ENCODE results near the gene KIF25.
A peak's percentile ranks its signal among the peaks of the same experiment; 100 is the strongest.
"Not testable (repeated sequence)": the region's sequence is repeated elsewhere in the genome, so short reads cannot be mapped to it uniquely, and the experiment has no call there.

The KIF25 gene

GRCh38 chr6:167996424-167997199 is 859 bp upstream of the KIF25 start:
- no peak for DNase-seq

DNA sequence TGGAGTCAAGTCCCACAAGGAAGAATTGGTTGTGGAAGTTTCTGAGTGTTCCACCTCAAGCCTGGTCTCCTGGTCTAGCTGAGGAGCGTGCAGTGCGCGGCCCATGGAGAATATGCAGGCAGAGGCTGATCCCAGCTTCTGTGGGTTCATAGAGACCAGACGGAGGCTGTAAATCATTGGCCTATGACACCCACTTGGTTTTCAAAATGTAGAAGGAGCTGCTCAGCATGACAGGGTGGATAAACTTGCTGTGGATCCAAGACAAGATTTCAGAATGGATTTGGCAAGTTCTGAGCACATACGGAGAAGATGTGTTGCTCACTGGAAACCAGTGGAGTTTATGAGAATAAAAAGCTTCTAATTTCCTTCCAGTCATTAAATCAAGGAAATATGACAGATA is 744 bp downstream of the KIF25 start:
- no peak for DNase-seq

- DNase-seq, result no peak
Measured at GRCh38 chr6:168000198-168001028, 2.9 kb downstream of the KIF25 start.

DNA sequence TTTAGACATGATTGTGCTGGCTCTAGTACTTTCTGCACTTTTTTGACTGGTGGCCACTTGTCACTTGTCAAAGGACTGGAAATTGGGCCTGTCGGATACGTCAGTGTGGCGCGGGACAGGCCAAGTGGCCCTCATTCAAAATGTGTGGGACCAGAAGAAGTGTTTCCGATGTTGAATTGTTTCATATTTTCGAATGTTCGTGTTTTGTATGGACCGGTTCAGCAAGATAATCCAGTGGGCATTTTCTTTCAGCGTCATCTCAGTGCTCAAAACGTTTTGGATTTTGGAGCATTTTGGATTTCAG is 3.5 kb downstream of the KIF25 start:
- no peak for DNase-seq

DNA sequence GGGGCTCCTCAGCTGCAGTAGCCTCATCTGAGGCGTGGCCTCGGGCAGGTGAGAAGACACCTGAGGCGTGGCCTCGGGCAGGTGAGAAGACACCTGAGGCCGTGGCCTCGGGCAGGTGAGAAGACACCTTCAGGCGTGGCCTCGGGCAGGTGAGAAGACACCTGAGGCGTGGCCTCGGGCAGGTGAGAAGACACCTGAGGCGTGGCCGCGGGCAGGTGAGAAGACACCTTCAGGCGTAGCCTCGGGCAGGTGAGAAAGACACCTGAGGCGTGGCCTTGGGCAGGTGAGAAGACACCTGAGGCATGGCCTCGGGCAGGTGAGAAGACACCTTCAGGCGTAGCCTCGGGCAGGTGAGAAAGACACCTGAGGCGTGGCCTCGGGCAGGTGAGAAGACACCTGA is 4.0 kb downstream of the KIF25 start:
- DNase-seq, result not testable (repeated sequence)

GRCh38 chr6:168002804-168003203 is 5.3 kb downstream of the KIF25 start:
- no peak for DNase-seq

- no peak for DNase-seq
Measured at GRCh38 chr6:168004023-168004422, 6.6 kb downstream of the KIF25 start.

DNA sequence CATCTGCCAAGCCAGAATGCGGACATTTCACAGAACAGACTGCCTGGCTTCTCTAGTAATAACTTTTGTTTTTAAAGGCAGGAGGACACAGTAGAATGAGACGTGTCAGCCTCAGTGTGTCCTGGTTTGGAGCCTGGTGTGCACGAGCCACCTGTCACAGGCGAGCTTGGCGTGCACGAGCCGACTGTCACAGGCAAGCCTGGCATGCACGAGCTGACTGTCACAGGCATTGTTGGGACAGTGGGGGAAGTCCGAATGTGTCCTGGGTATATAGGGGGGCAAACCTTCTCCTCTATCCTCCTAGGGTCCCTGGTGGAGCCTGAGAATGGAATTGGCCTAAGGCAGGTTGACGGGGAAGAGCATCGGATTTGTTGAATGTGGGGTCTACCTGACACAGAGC is 7.5 kb downstream of the KIF25 start:
- no peak for DNase-seq

GRCh38 chr6:168005796-168006195 is 8.3 kb downstream of the KIF25 start:
- DNase-seq, result no peak

- peak; percentile 97 for DNase-seq
Measured at GRCh38 chr6:168007592-168008338, 10.3 kb downstream of the KIF25 start.

DNA sequence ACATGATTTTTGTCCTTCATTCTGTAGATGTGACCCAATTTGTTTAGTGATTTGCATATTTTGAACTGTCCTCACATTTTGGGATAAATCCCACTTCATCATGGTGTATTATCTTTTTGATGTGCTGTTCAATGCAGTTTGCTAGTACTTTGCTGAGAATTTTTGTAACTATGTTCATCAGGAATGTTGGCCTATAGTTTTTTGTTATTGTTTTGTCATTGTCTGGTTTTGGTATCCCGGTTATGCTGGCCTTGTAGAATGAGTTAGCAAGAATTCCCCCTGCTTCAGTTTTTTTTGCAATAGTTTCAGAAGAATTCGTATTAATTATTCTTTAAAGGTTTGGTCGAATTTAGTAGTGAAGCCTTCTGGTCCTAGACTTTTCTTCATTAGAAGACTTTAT is 11.9 kb downstream of the KIF25 start:
- DNase-seq, result peak; percentile 80

- DNase-seq, result no peak
Measured at GRCh38 chr6:168011291-168011690, 13.8 kb downstream of the KIF25 start.

GRCh38 chr6:168012431-168013249 is 15.2 kb downstream of the KIF25 start:
- DNase-seq, result no peak

- DNase-seq, result no peak
Measured at GRCh38 chr6:168013250-168013915, 15.9 kb downstream of the KIF25 start.

DNA sequence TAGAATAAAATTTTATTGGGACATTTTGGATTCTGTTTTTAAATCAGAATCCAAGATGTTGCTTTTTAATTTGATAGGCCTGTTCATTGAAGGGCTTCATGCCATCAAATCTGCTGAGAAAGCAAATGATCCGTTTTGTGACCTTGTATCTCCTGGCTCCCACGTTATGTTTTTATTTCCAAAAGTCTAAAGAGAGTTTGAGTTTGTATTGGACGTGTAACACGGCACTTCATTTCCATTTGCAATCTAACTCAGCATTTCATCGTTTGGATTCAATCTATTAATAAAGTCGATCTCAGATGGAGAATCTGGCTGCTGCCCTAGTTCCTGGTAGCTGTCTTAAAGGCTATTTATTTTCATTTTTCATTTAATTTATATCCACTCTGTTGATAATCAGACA is 17.0 kb downstream of the KIF25 start:
- DNase-seq, result no peak

DNA sequence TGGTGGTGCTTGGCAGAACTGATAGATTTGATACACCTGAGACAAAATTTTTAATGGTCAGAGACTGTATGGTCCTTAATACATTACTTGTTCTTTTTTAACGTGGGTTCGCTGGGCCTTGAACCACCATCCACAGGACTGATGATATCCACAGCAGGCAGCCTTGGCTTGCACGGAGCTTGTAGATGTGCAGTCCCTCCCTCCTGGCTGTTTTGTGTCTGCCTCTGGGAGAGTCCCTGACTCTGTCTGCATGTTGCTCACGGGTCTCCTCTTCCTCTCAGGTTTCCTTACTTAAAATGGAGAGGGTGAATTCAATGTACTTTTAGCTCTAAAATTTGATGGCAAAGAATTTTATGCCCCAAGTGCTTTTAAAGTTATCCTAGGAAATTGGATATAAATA is 17.5 kb downstream of the KIF25 start:
- DNase-seq, result no peak

GRCh38 chr6:168015482-168016175 is 18.2 kb downstream of the KIF25 start:
- no peak for DNase-seq

- no peak for DNase-seq
Measured at GRCh38 chr6:168016176-168016620, 18.7 kb downstream of the KIF25 start.

DNA sequence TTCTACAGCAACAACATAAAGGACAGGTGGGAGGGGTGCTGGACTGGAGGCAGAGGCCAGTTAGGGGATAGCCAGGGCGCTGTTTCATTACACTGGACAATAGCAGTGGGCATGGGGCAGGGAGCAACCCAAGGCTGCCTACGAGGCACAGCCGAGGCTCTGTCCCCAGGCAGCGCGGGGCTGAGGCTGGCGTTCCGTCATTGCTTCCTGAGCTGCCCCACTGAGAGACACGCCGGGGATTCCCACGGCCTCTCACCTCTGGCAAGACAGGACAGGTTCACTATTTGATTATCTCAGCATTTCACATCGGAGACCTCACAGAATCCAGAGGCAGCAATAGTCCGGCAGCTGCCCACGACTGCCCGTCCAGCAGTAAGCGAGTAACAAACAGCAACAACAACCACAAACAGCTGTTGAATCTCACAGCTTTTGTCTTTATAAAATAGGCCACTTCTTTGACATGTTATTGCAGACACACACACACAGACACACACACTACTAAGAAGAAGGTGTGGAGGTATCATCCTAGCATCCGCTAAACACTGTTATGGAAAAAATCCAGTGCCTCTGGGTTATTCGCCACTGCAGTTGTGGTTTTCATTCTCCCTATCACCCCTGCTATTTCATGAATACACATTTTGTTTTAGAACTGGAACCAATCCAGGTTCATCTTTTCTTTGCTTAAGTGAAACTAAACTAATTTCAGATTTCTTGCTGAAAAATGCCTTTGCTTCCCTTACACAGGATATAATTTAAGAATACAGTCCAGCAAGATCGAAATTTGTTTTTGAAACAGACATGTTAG is 19.5 kb downstream of the KIF25 start:
- DNase-seq, result no peak

- no peak for DNase-seq
Measured at GRCh38 chr6:168017629-168018028, 20.2 kb downstream of the KIF25 start.
